ENCODE data around the gene CALHM4. TPM values are rescaled to one million over a fixed set of nuclear protein-coding genes. Genes with fewer than 3 reads are reported as not detected.
A peak's percentile ranks its signal among the peaks of the same experiment; 100 is the strongest.

The CALHM4 gene
- total RNA-seq, 6 experiments from 2014 or later, result not detected

DNA sequence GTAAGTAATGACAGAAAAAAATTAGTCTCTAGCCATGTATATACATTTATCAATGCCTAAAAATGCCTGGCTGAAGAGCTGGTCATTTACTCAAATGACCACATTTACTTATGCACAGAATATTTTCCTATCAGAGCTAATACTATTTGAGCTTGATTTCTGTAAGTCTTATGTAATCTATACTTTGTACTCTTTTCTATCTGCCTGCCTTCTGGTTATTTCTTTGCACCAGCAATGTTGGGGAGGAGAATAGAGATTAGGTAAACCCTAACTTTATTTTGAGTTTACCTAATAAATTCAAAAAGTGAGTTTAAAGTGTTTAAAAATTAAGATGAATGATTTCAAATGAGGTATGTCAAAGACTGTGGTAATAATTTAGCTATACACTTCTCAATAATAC, 38.4 kb upstream of the CALHM4 start:
- DNase-seq (no peak), ATAC-seq (peak in 2 of 4 donors; percentile 50 to 66)
- intact Hi-C loops (cut with DNase I), result no loop called here
- TF ChIP-seq, protein P1, sequence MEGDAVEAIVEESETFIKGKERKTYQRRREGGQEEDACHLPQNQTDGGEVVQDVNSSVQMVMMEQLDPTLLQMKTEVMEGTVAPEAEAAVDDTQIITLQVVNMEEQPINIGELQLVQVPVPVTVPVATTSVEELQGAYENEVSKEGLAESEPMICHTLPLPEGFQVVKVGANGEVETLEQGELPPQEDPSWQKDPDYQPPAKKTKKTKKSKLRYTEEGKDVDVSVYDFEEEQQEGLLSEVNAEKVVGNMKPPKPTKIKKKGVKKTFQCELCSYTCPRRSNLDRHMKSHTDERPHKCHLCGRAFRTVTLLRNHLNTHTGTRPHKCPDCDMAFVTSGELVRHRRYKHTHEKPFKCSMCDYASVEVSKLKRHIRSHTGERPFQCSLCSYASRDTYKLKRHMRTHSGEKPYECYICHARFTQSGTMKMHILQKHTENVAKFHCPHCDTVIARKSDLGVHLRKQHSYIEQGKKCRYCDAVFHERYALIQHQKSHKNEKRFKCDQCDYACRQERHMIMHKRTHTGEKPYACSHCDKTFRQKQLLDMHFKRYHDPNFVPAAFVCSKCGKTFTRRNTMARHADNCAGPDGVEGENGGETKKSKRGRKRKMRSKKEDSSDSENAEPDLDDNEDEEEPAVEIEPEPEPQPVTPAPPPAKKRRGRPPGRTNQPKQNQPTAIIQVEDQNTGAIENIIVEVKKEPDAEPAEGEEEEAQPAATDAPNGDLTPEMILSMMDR (IDR thresholded peaks at IDR 0.05), result no peak
- no peak for TF ChIP-seq POLR2A (IDR thresholded peaks at IDR 0.05)
- H3K4me3 ChIP-seq, result no peak overlapping the region
- no peaks in the 10 kb centered on the region for H3K9me3 ChIP-seq
- H3K36me3 ChIP-seq, result no peaks in the 10 kb centered on the region
- H3K27ac ChIP-seq, result no peak overlapping the region
- H3K27me3 ChIP-seq, result no peaks in the 10 kb centered on the region
- peaks cover 0 to 4% (median 0%) of the 10 kb centered on the region in 4 donors for H3K4me1 ChIP-seq

DNA sequence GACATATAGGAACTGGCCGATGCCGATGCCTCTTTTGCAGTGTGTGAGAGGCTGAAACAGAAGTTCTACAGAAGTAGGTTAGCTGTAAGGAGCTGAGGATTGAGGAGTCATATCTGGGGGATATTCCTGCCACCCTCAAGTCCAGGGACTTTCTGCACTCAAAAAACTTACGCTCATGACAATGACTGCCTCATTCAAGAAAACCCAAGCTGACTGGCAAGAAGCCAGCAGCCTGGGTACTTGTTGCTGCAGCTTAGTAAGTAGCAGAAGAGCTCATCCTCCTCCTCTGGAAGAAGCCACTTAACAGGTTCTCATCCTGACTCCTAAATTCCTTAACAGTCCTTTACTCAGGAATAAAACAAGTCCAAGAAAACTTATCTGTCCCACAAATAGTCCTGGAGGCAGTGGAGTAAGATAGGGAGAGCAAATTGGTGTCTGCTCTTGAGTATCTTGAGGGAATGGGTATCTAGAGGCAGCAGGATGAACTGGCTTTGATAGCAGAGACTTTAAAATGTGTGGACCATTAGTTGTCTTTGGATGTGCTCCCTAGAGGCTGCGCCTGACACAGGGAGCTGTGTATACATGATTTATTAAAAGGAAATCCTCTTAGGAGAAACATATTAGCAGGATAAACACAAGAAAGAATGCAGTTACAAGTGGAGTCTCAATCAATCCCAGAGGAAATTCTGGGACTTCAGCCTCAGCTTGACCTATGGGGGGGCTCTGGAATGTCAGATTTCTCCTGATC, 34.8 kb upstream of the CALHM4 start:
- ATAC-seq, result peak in 2 of 4 donors; percentile 18 to 37
- H3K9me3 ChIP-seq, result no peaks in the 10 kb centered on the region
- 86% methylated on average over 4 of the region's 4 CpGs for WGBS (ENCODE audit: insufficient coverage, low coverage, low lambda C conversion rate, missing lambda C conversion rate)
- no peak for TF ChIP-seq POLR2A (IDR thresholded peaks at IDR 0.05)
- TF ChIP-seq, protein P1 (IDR thresholded peaks at IDR 0.05), result no peak
- intact Hi-C loops (cut with DNase I), result no loop called here
- H3K4me1 ChIP-seq, result peaks cover 0 to 4% (median 0%) of the 10 kb centered on the region in 4 donors
- H3K27me3 ChIP-seq, result no peaks in the 10 kb centered on the region
- no peak overlapping the region for H3K4me3 ChIP-seq
- H3K27ac ChIP-seq, result no peak overlapping the region
- DNase-seq, result no peak
- H3K36me3 ChIP-seq, result no peaks in the 10 kb centered on the region

- H3K9me3 ChIP-seq, result no peaks in the 10 kb centered on the region
- no peaks in the 10 kb centered on the region for H3K36me3 ChIP-seq
- no peaks in the 10 kb centered on the region for H3K4me1 ChIP-seq
- intact Hi-C loops (cut with DNase I), result no loop called here
- ATAC-seq (no peak), DNase-seq (no peak)
- 88% methylated on average over 2 of the region's 2 CpGs for WGBS (ENCODE audit: insufficient coverage, low coverage, low lambda C conversion rate, missing lambda C conversion rate)
- H3K27ac ChIP-seq, result no peak overlapping the region
- TF ChIP-seq, protein P1 (IDR thresholded peaks at IDR 0.05), result no peak
- TF ChIP-seq POLR2A (IDR thresholded peaks at IDR 0.05), result no peak
- no peaks in the 10 kb centered on the region for H3K27me3 ChIP-seq
- H3K4me3 ChIP-seq, result no peak overlapping the region
Observed at GRCh38 chr6:116522896-116523295, 30.7 kb upstream of the CALHM4 start.

- DNase-seq, result no peak
- 38% methylated on average over 2 of the region's 2 CpGs for WGBS (ENCODE audit: insufficient coverage, low coverage, low lambda C conversion rate, missing lambda C conversion rate)
- Histone ChIP-seq H3K4me3 (no peak overlapping the region), H3K36me3 (no peaks in the 10 kb centered on the region), H3K27ac (no peak overlapping the region), H3K4me1 (no peaks in the 10 kb centered on the region), H3K27me3 (no peaks in the 10 kb centered on the region), H3K9me3 (no peaks in the 10 kb centered on the region)
- no peak for TF ChIP-seq POLR2A (IDR thresholded peaks at IDR 0.05)
- TF ChIP-seq, protein P1 (IDR thresholded peaks at IDR 0.05), result no peak
- ATAC-seq, result no peak
- intact Hi-C loops (cut with DNase I), result no loop called here
Observed at GRCh38 chr6:116524236-116524635, 29.3 kb upstream of the CALHM4 start.

Measured in right lobe of liver (tissue), 6 donors.